Stimulated activated memory B cell treated with anti-CD40 and anti-IgM and Interleukin-4, amounts not matched to agents 10 μg/mL and 1 μg/mL and 100 μg/mL, for 72 hours (primary cell): ENCODE results near the gene CAPRIN1.
"Not testable (repeated sequence)": the region's sequence is repeated elsewhere in the genome, so short reads cannot be mapped to it uniquely, and the experiment has no call there.

Experiments
- ATAC-seq: fragments of 150-1000 bp; cut with Tn5 transposase; 2 replicates; pipeline ENCODE4 v1.10.0; 2021
- H3K27ac Mint-ChIP-seq: one replicate; pipeline ENCODE4 v1.8.0; 2022; ENCODE audit warnings: mild to moderate bottlenecking, mixed read lengths
- H3K27me3 Mint-ChIP-seq: one replicate; pipeline ENCODE4 v1.8.0; 2022; ENCODE audit warnings: mixed read lengths
- H3K36me3 Mint-ChIP-seq: one replicate; pipeline ENCODE4 v1.8.0; 2022; ENCODE audit warnings: mixed read lengths
- H3K4me1 Mint-ChIP-seq: one replicate; pipeline ENCODE4 v1.8.0; 2022; ENCODE audit warnings: mixed read lengths
- H3K4me3 Mint-ChIP-seq: one replicate; pipeline ENCODE4 v1.8.0; 2022; ENCODE audit warnings: mild to moderate bottlenecking, moderate library complexity, mixed read lengths
- H3K9me3 Mint-ChIP-seq: one replicate; pipeline ENCODE4 v1.8.0; 2022; ENCODE audit warnings: mixed read lengths

The CAPRIN1 gene

DNA sequence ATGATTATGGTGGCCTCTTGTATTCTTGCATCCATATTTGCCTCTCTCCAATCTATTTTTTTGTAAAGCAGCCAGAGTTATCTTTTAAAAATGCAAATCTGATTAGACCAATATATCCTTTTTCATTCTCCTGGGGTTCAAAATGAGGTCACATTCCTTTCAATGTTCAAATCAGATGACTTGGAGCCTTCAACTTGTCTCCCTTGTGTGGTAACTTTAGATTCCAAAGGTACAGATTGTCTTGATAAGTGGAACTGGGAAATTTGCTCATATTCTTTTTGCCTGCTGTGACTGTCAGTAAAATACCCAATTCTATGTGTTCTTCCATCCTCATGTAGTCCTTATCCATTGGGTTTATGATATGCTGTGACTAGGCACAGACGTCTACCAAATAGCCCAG is 15.1 kb upstream of the CAPRIN1 start:
- Mint-ChIP-seq H3K4me3 (no peak overlapping the region), H3K27me3 (no peaks in the 10 kb centered on the region), H3K36me3 (no peaks in the 10 kb centered on the region), H3K27ac (no peak overlapping the region), H3K9me3 (no peaks in the 10 kb centered on the region), H3K4me1 (no peaks in the 10 kb centered on the region)
- no peak for ATAC-seq

- Mint-ChIP-seq H3K27me3 (no peaks in the 10 kb centered on the region), H3K4me3 (no peak overlapping the region), H3K27ac (no peak overlapping the region), H3K4me1 (no peaks in the 10 kb centered on the region), H3K9me3 (no peaks in the 10 kb centered on the region), H3K36me3 (no peaks in the 10 kb centered on the region)
- no peak for ATAC-seq
Observed at GRCh38 chr11:34037016-34037415, 14.5 kb upstream of the CAPRIN1 start.

- Mint-ChIP-seq H3K36me3 (no peaks in the 10 kb centered on the region), H3K27me3 (peaks cover 27% of the 10 kb centered on the region), H3K4me3 (no peak overlapping the region), H3K4me1 (peaks cover 9% of the 10 kb centered on the region), H3K9me3 (no peaks in the 10 kb centered on the region), H3K27ac (no peak overlapping the region)
- ATAC-seq, result no peak
Observed at GRCh38 chr11:34040571-34040970, 11.0 kb upstream of the CAPRIN1 start.

- no peaks in the 10 kb centered on the region for H3K9me3 Mint-ChIP-seq
- H3K4me3 Mint-ChIP-seq, result no peak overlapping the region
- no peak overlapping the region for H3K27ac Mint-ChIP-seq
- H3K27me3 Mint-ChIP-seq, result peaks cover 27% of the 10 kb centered on the region
- peaks cover 14% of the 10 kb centered on the region for H3K4me1 Mint-ChIP-seq
- no peaks in the 10 kb centered on the region for H3K36me3 Mint-ChIP-seq
- ATAC-seq, result no peak
Observed at GRCh38 chr11:34044664-34045485, 6.7 kb upstream of the CAPRIN1 start.

DNA sequence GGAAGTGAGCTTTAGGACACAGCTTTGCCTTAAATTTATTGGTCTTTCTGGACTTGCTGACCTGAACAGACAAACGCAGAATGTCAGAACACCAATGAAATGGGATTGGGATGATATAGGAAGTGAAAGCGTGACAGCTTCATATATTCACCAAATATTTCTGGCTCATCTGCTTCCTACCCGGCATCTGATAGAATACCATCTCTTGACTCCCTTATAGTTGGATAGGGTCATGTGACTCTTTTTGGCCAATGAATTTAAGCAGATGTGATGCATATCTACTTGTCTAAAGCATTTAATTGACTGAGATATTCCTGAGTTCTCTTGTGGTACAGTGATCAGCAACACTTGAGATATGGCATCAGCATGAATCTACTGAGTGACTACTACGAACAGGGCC is 2.5 kb upstream of the CAPRIN1 start:
- no peaks in the 10 kb centered on the region for H3K9me3 Mint-ChIP-seq
- no peak for ATAC-seq
- no peak overlapping the region for H3K27ac Mint-ChIP-seq
- peaks cover 29% of the 10 kb centered on the region for H3K4me1 Mint-ChIP-seq
- H3K4me3 Mint-ChIP-seq, result no peak overlapping the region
- H3K27me3 Mint-ChIP-seq, result peaks cover 15% of the 10 kb centered on the region
- peaks cover 10% of the 10 kb centered on the region for H3K36me3 Mint-ChIP-seq

- Mint-ChIP-seq H3K36me3 (peaks cover 14% of the 10 kb centered on the region), H3K4me3 (peak overlapping the region; percentile 92), H3K9me3 (no peaks in the 10 kb centered on the region), H3K27ac (peak overlapping the region; percentile 95), H3K4me1 (peaks cover 26% of the 10 kb centered on the region), H3K27me3 (no peaks in the 10 kb centered on the region)
- peak; percentile 0 for ATAC-seq
Observed at GRCh38 chr11:34050581-34051348, 766 bp upstream of the CAPRIN1 start.

GRCh38 chr11:34052036-34052607 is 591 bp downstream of the CAPRIN1 start:
- peak; percentile 85 for ATAC-seq
- H3K9me3 Mint-ChIP-seq, result no peaks in the 10 kb centered on the region
- peak overlapping the region; percentile 99 for H3K4me3 Mint-ChIP-seq
- no peaks in the 10 kb centered on the region for H3K27me3 Mint-ChIP-seq
- peaks cover 14% of the 10 kb centered on the region for H3K36me3 Mint-ChIP-seq
- peak overlapping the region; percentile 95 for H3K27ac Mint-ChIP-seq
- peaks cover 31% of the 10 kb centered on the region for H3K4me1 Mint-ChIP-seq

DNA sequence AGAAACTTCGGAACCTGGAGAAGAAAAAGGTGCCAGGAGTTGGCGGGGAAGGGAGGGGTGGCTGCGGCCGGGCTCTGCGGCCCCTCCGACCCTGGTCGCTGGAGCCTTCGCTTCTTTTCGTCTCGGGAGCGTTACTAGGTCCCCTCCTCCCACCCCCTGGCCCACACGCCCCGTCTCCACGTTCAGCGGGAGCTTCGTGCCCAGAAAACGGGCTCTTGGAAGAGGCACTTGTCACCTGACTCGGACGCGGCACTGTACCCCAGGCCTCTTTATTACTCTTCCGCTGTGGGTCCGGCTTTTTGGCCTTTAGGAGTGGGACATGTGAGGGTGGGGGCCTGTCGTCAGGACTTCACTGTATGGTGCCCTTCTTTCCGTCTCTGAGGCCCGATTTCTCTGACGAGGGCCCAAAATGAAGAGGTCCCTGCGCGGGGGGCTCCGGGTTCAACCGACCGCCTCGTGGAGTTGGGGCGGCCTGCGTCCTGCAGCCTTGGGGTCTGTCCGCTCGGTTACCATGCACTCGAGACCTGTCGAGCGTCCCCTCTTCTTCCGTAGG is 1.2 kb downstream of the CAPRIN1 start:
- H3K9me3 Mint-ChIP-seq, result no peaks in the 10 kb centered on the region
- peak; percentile 0 for ATAC-seq
- peaks cover 14% of the 10 kb centered on the region for H3K36me3 Mint-ChIP-seq

GRCh38 chr11:34053161-34053686 is 1.7 kb downstream of the CAPRIN1 start:
- peak; percentile 64 for ATAC-seq
- no peaks in the 10 kb centered on the region for H3K27me3 Mint-ChIP-seq
- H3K4me1 Mint-ChIP-seq, result peaks cover 34% of the 10 kb centered on the region
- H3K27ac Mint-ChIP-seq, result peak overlapping the region; percentile 95
- no peaks in the 10 kb centered on the region for H3K9me3 Mint-ChIP-seq
- peaks cover 14% of the 10 kb centered on the region for H3K36me3 Mint-ChIP-seq
- H3K4me3 Mint-ChIP-seq, result peak overlapping the region; percentile 99

More for the DNA sequence above, 1.2 kb downstream of the CAPRIN1 start:
- Mint-ChIP-seq H3K4me3 (peak overlapping the region; percentile 99), H3K27ac (peak overlapping the region; percentile 95), H3K27me3 (no peaks in the 10 kb centered on the region), H3K4me1 (peaks cover 33% of the 10 kb centered on the region)

DNA sequence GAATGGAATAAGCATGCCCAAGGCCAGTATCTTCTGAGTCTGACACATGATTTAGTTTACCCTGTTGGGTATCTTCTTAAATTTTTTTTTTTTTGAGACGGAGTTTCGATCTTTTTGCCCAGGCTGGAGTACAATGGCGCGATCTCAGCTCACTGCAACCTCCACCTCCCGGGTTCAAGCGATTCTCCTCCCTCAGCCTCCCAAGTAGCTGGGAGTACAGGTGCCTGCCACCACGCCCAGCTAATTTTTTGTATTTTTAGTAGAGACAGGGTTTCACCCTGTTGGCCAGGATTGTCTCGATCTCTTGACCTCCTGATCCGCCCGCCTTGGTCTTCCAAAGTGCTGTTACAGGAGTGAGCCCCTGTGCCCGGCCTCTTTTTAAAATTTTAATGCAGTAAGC is 2.8 kb downstream of the CAPRIN1 start:
- H3K27me3 Mint-ChIP-seq, H3K27ac Mint-ChIP-seq, H3K9me3 Mint-ChIP-seq, ATAC-seq: not testable (repeated sequence)
- Mint-ChIP-seq H3K4me1 (peaks cover 45% of the 10 kb centered on the region), H3K36me3 (peaks cover 23% of the 10 kb centered on the region), H3K4me3 (peak overlapping the region; percentile 39)

DNA sequence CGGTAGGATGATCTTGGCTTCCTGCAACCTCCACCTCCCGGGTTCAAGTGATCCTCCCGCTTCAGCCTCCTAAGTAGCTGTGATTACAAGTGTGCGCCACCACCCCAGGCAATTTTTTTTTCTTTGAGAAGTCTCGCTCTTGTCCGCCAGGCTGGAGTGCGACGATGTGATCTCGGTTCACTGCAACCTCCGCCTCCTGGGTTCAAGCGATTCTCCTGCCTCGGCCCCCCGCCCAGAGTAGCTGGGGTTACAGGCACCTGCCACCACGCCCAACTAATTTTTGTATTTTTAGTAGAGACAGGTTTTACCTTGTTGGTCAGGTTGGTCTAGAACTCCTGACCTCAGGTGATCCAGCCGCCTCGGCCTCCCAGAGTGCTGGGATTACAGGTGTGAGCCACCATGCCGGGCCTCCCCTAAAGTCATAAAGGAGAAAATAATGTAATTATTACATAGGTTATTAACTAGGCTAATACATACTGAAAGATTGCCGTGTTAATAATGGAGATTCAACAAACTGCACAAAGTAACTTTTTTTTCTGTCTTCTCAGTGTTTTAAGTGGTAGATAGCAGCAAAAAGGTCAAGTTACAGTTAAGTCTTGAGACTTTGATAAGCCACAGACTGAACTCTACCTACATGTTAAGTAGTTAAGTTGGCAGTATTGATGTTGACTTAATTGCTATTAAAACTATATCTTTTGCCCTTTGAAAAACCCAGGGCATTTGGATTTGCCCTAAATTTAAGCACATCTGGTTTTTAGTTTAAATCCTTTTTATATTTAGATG is 3.9 kb downstream of the CAPRIN1 start:
- H3K27ac Mint-ChIP-seq, result peak overlapping the region; percentile 61
- no peak for ATAC-seq
- no peaks in the 10 kb centered on the region for H3K9me3 Mint-ChIP-seq
- no peaks in the 10 kb centered on the region for H3K27me3 Mint-ChIP-seq
- H3K4me1 Mint-ChIP-seq, result peaks cover 49% of the 10 kb centered on the region
- peaks cover 26% of the 10 kb centered on the region for H3K36me3 Mint-ChIP-seq
- H3K4me3 Mint-ChIP-seq, result peak overlapping the region; percentile 51

DNA sequence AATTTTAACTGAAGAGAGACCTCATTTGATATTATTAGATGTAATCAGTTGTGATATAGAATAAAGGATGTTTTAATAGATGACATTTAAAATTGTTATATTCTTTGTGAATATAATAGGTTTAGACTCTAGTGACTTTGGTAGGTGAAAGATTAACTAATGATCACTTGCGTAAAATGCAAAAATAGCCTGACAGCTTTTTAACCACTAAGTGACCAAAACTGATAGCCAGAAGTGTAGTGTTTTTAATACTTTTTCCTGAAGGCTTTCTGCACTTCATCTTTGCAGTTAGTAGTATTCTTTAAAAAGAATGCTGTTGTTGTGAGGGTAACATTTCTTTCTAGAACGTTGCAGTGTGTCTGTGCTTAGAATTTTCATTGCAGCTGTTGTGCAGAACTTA is 5.1 kb downstream of the CAPRIN1 start:
- Mint-ChIP-seq H3K36me3 (peaks cover 26% of the 10 kb centered on the region), H3K4me3 (no peak overlapping the region), H3K9me3 (no peaks in the 10 kb centered on the region), H3K4me1 (peaks cover 42% of the 10 kb centered on the region), H3K27me3 (no peaks in the 10 kb centered on the region), H3K27ac (no peak overlapping the region)
- no peak for ATAC-seq

GRCh38 chr11:34063061-34063795 is 11.7 kb downstream of the CAPRIN1 start:
- H3K27ac Mint-ChIP-seq, result no peak overlapping the region
- H3K27me3 Mint-ChIP-seq, result no peaks in the 10 kb centered on the region
- no peak overlapping the region for H3K4me3 Mint-ChIP-seq
- H3K4me1 Mint-ChIP-seq, result peaks cover 70% of the 10 kb centered on the region
- H3K36me3 Mint-ChIP-seq, result peaks cover 28% of the 10 kb centered on the region
- H3K9me3 Mint-ChIP-seq, result no peaks in the 10 kb centered on the region
- ATAC-seq, result no peak

DNA sequence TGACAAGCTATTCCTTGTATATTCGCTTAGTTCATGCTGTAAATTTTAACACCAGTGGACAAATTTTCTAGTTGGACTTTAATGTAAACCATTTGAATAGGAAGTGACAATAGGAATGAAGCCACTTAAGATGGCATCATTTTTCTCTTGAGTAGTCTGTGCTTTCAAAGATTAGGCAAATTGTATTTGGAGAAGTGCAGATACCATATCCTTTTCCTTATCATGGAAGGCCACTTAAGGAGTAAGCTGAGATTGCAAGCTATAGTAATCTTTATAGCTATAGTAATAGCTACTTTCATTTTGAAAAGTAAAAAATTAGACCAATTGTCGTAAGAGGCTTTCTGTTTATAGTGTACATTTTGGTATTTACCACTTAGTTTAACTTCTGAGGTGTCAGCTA is 12.8 kb downstream of the CAPRIN1 start:
- H3K36me3 Mint-ChIP-seq, result peaks cover 20% of the 10 kb centered on the region
- peaks cover 62% of the 10 kb centered on the region for H3K4me1 Mint-ChIP-seq
- H3K27me3 Mint-ChIP-seq, result no peaks in the 10 kb centered on the region
- no peak overlapping the region for H3K27ac Mint-ChIP-seq
- ATAC-seq, result no peak
- no peak overlapping the region for H3K4me3 Mint-ChIP-seq
- no peaks in the 10 kb centered on the region for H3K9me3 Mint-ChIP-seq
